ENCODE results near the gene SLC20A1.

DNA sequence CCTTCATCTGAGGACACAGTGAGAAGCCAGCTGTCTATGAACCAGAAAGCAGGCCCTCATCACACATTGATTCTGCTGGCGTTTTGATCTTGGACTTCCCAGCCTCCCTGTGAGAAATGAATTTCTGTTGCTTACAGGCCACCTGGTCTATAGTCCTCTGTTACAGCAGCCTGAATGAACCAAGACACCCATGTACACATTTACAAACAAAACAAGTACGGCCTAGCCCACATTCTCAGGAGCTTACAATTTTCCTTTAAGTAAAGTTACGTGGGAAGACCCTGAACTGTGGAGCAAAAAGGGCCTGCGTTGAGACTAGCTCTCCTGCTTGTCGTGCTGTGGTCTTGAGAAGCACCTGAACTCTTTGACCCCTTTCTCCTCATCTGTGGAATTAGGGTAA, 12.0 kb upstream of the SLC20A1 start:
- TF ChIP-seq, protein P1, sequence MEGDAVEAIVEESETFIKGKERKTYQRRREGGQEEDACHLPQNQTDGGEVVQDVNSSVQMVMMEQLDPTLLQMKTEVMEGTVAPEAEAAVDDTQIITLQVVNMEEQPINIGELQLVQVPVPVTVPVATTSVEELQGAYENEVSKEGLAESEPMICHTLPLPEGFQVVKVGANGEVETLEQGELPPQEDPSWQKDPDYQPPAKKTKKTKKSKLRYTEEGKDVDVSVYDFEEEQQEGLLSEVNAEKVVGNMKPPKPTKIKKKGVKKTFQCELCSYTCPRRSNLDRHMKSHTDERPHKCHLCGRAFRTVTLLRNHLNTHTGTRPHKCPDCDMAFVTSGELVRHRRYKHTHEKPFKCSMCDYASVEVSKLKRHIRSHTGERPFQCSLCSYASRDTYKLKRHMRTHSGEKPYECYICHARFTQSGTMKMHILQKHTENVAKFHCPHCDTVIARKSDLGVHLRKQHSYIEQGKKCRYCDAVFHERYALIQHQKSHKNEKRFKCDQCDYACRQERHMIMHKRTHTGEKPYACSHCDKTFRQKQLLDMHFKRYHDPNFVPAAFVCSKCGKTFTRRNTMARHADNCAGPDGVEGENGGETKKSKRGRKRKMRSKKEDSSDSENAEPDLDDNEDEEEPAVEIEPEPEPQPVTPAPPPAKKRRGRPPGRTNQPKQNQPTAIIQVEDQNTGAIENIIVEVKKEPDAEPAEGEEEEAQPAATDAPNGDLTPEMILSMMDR (conservative IDR thresholded peaks at IDR 0.05; ENCODE audit: low read depth, low read length): no peak
- TF ChIP-seq EZH2 (IDR thresholded peaks at IDR 0.05; ENCODE audit: low read length, unreplicated experiment): no peak

Measured in PC-3 (cell line).